SKM-1 treated with dmso at 0.1 percent for 144 hours (cell line): ENCODE results near the gene WEE2.
"Not testable (repeated sequence)": the region's sequence is repeated elsewhere in the genome, so short reads cannot be mapped to it uniquely, and the experiment has no call there.

Source experiments
- DNase-seq: peaks from one replicate; lab custom pipeline; 2025; ENCODE audit not compliant: unreplicated experiment; lab: John Stamatoyannopoulos, UW

WEE2 gene

DNA sequence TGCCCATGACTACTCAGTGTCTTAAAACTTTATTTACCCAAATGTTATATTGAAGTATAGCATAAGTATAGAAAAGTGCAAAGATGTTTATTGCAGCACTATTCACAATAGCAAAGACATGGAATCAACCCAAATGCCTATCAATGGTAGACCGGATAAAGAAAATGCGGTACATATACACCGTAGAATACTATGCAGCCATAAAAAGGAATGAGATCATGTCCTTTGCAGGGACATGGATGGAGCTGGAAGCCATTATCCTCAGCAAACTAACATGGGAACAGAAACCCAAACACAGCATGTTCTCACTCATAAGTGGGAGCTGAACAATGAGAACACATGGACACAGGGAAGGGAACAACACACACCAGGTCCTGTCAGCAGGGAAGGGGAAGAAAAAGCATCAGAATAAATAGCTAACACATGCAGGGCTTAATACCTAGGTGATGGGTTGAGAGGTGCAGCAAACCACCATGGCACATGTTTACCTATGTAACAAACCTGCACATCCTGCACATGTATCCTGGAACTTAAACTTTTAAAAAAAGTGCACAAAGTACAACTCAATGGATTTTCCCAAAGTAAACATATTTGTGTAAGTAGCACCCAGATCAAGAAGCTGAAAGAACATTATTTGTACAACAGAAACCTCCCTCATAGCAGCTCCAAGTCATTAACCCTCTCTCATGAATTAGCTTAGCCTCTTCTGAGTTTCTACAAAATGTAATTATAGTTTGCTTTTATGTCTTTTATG lies 18.9 kb upstream of the WEE2 start:
- DNase-seq = not testable (repeated sequence)

GRCh38 chr7:141691540-141691939 lies 16.6 kb upstream of the WEE2 start:
- DNase-seq = no peak

GRCh38 chr7:141691961-141692360 lies 16.2 kb upstream of the WEE2 start:
- no peak for DNase-seq

DNA sequence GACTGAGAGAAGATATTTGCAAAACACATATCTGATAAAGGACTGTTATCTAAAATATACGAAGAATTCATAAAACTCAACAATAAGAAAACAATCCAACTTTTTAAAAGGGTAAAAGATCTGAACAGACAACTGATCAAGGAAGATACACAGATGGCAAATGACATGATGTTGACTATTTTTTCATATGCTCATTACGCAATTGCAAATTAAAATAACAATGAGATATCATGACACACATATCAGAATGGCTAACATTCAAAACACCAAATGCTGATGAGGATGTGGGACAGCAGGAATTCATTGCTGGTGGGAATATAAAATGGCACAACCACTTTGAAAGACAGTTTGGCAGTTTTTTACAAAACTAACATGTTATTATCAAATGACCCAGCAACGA lies 15.1 kb upstream of the WEE2 start:
- DNase-seq = no peak

DNA sequence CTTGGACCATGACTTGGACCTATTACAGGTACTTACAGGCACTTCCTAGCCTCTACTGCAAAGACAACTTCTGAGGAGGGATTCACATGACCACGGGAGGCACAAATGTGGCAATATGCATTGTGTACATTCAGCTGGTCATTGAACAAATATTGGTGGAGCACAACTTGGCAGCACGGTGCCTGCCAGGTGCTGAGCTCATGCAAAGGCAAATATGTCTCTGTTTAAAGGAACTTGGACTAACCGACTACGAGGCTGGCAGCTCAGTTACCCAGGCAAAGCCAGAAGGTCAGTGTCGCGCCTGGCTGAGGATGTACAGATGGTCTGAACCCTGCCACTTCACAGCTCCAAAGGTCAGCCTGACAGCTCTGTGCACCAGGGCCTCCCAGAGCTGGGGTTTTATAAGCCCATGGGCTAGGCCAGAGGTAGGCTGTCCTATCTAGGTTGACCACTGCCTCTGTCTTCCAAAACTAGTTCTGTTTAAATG lies 12.3 kb upstream of the WEE2 start:
- no peak for DNase-seq

DNA sequence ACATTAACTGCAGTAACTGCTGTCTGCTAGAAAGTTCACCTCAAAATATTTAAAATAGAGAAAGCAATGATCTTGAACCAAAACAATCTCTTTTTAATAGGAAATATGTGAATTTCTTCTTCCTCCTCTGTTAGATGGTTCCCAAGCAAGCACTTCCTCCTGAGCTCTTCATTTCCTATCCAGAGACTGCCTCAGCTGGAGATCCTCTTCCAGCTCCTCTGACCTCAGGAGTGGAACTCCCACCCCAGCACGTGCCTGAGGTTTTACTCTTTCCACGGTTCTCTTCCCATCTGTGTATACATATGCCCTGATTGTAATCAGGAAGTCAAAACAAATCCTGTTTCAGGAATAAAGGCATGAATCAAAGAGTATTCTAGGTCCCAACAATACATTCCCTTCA lies 11.8 kb upstream of the WEE2 start:
- DNase-seq = no peak

GRCh38 chr7:141697211-141697871 lies 10.8 kb upstream of the WEE2 start:
- no peak for DNase-seq

GRCh38 chr7:141698247-141699015 lies 9.7 kb upstream of the WEE2 start:
- no peak for DNase-seq

DNA sequence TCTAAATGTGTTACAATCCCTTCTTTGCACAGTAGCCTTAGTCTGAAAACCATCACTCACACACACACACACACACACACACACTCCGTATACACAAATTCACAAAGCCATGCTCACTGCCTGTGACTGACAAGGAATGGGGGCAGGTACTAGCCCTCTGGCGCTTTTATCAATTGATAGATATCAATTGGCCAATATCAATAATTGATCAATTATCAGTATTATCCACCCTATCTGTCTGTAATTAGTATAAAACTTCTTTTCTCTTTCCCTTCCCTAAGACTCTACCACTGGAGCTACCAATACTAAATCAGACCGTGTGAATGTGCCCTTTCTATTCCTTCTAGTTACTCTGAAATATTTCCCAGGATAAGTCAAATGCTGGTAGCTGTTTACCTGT lies 8.3 kb upstream of the WEE2 start:
- no peak for DNase-seq

DNA sequence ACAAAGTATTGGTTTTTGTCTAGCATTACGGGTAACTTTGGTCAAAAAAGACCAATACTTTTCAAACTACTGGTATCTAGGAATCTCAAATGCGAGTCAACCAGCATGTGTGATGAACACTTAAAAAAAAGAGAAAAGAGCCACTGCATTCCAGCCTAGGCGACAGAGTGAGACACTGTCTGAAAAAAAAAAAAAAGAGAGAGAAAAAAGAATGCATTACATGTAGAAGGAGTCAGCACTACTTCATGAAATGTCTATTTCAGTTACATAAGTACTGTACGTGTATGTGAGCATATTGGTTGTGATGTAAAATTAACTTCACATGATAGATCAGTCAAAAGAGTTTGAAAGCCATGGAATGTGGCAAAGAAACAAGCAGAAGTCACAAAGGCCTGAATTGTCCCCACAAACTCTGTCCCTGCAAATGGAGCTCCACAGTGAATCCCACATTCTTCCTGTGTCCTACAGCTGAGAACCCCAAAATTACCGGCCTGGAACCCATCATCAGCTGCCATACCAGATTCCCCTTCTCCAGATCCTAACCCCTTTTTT lies 7.8 kb upstream of the WEE2 start:
- no peak for DNase-seq

DNA sequence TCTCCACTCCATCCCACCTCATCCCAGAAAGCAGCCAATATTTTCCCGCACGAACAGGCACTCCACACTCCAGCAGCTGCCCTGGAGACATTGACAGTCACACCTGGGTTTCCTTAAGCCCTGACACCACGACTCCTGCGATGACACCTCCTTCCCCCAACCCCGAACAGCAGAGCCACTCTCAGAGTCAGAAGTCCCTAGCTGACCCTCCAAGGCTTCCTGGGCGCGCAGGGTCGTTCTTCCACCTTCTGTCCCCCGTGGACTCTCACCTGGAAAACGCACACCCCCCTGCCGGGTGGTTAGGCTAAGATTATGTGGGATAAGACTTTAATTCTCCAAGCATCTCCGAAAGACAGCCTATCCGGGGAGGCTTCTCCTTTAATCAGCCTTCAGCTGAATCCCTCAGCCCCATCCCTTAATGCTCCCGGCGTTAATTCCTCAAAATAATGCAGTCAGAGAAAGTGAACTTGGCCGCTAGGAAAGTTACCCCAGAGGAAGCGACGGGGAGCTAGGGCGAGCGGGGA lies 7.2 kb upstream of the WEE2 start:
- DNase-seq = no peak

- no peak for DNase-seq
Observed at GRCh38 chr7:141701489-141702046, 6.6 kb upstream of the WEE2 start.

- DNase-seq = no peak
Observed at GRCh38 chr7:141702047-141702567, 6.0 kb upstream of the WEE2 start, which contains the start of gene DENND11. DENND11 (minus strand) TSS chr7:141702166; CDS start chr7:141702153, 13 bp downstream.

DNA sequence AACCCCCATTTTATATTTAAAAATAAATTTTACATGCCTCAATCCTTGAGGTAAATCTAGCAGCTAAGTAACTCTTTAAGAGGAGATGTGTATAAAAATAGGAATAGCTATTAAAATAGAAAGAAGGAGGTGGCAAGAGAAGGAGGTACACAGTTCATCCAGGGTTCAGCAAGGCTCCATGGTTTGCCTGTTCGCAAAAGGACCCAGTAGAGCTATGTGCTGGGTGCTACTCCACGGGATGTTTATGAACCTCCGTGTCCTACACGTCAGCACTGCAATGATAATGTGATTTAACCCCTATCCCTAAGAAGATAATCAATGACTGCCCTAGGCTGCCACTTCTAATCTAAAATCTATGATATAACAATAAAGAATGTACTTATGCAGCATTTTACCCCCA lies 5.3 kb upstream of the WEE2 start:
- no peak for DNase-seq

DNA sequence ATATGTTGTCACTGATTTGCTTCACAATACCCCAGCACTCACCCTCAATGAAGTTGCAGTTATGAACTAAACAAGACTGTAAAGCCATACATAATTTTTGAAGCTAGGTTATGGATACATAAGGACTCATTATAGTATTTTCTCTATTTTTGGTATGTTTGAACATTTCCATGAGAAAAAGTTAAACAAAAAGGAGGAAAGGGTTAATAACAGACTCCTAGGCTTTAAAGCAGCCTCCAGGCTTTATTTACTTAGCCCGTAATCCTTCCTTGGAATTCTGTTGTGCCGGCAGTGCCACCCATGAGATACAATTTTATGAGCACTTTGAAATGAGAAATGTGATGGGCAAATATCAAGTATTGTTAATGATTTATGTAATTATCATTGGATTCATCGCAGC lies 4.0 kb upstream of the WEE2 start:
- DNase-seq = no peak

GRCh38 chr7:141704741-141705140 lies 3.4 kb upstream of the WEE2 start:
- no peak for DNase-seq

DNA sequence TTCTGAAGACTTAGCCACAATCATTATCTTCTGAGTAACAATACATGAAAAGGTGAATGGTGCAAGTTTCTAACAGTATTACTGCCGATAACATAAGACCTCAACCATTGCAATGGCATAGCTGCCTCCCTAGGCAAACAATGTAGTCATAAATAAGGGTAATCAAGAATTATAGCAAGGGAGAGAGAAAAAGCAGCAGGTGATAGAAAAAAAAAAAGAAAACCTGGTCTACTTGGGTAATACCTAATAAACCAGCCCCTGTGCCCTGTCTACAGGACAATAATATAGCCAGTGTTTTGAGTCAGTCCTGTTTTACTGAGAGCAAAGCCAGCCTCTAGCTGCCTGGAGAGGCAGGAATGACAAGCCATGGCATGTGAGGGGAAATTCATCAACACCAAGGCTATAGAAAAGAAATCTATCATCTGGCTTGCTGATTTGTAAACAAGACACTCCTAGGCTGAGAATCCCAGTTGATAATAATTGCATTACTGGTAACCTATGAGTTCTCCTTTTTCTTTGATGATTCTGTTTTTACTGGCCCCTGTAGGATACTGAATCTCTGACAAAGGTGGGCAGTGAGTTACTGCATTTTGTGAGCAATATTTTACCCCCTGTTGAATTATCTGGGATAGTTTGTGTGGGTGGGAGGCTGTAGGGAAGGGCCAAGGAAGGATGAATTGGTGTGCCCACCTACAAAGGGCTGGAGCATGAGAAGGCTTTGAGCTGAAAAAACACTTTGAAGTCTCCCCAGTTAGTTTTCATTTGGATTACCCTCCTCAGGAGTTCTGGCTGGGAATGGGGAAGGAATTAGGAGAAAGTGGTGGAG lies 1.7 kb upstream of the WEE2 start:
- no peak for DNase-seq

DNA sequence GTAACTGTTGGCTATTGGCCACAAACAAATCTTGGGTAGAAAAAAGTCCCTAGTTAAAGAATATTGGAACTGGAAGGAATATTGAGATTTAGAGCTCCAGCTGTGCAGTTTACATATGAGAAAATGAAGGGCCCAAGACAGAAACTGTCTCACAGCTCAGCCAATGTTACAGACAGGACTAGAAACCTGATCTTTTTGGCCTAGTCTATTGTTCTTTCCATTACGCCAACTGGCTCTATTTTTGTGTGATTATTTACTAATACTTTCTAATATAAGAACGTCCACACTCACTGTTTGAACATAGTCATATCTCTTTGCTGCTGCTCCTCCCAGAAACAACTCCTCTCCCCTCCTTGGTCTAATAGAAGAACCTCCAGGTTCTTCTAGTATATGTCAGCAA lies 1.2 kb downstream of the WEE2 start:
- no peak for DNase-seq

DNA sequence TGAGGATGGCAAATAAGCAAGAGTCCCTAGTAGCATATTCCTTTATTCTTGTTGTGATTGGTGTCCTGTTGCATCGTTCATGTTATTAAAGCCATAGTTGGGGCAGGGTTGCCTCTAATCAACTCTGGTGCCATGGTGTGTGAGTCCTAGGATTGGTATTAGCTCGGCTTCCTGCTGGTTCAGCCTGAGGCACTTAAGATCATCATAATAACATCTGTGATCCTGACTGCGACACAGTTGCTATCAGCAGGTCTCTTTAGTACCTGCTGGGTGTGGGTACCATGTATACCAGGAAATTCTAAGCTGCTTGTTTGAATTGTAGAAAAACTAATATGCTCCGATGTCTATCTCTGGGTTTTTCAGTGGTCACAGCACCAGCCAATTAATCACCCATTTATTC lies 1.6 kb downstream of the WEE2 start:
- no peak for DNase-seq

DNA sequence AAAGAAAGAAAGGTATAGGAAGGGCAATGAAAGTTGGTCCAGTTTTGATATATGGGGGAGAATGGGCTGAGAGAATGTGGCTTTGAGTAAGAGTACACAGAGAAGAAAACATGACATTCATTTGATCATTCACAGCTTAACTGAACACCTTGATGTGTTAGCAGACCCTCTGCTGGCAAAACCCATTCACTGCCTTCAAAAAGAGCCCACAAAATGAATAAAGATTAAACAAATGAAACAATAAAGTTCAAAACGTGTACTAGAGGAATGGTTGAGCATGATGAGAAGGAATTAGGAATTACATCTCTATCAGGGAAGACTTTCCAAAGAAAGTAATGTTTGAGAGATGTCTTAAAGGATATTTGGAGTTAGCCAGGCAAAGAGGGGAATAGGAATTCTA lies 2.1 kb downstream of the WEE2 start:
- DNase-seq = no peak
